HG03159 (cell line): ENCODE measurements around the gene UGT1A3.

ENCODE experiments used
- ATAC-seq: cut with Tn5 transposase; IDR thresholded peaks from one replicate; pipeline ENCODE4 v1.9.1; 2021; ENCODE audit warnings: mild to moderate bottlenecking, moderate library complexity; ENCODE audit not compliant: unreplicated experiment

The UGT1A3 gene

DNA sequence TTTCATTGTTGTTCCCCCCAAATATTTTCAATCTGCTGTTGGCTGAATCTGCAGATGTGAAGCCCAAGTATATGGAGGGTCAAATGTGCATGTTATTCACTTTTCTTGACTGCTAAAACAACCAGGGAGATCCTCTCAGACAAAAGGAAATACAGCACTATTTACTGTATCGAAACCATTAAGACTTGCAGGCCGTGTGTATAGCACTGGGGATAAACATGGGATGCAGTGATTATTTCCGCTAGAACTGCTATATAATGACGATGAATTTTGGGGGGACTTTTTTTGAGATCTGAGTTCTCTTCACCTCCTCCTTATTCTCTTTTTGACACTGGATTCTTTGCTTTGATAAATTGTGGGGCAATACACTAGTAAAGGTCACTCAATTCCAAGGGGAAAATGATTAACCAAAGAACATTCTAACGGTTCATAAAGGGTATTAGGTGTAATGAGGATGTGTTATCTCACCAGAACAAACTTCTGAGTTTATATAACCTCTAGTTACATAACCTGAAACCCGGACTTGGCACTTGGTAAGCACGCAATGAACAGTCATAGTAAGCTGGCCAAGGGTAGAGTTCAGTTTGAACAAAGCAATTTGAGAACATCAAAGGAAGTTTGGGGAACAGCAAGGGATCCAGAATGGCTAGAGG, 27.7 kb downstream of the UGT1A3 start:
- no peak for ATAC-seq

DNA sequence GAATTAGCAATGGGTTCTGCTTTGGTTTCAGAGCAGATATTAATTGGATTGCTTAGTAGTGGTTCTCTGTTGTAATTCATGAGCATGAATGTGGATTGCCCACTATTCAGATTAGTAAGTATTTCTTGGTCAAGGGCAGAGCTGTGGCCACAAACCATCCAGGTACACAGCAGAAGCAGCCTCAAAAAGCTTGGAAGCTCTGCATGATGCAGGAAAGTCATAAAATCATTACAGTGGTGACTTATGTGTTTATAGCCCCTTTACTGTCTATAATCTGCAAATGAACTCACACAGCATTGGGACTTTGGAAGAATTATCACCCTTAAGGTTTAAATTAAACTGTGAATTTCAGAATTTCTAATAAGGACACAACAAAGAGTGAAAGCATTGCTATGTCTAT, 29.3 kb downstream of the UGT1A3 start:
- ATAC-seq: no peak

DNA sequence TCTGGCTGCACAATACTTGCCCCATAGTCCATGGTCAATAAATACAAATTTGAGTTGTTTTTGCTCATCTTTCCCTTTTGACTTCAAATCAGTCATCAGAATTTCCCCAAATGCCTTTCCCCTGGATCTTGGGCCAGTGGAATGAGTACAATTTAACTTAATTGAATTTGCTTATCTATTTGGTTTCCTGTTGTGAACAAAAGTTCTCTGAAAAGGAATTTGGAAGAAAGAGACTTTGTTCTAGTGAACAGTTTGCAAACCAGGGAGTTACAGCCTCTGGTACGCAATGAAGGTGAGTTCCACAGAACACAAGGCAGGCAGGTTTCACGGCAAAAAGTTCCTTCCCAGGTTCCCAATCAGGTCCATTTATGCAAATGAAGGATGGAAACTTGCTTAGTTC, 30.0 kb downstream of the UGT1A3 start:
- no peak for ATAC-seq

DNA sequence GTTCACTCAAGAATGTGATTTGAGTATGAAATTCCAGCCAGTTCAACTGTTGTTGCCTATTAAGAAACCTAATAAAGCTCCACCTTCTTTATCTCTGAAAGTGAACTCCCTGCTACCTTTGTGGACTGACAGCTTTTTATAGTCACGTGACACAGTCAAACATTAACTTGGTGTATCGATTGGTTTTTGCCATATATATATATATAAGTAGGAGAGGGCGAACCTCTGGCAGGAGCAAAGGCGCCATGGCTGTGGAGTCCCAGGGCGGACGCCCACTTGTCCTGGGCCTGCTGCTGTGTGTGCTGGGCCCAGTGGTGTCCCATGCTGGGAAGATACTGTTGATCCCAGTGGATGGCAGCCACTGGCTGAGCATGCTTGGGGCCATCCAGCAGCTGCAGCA, 31.2 kb downstream of the UGT1A3 start, which contains the start of gene UGT1A1:
TSS of gene UGT1A1 (plus strand) at position 228 of the 400 bp plus-strand sequence. CDS start at position 246, 18 bp downstream.
- no peak for ATAC-seq

DNA sequence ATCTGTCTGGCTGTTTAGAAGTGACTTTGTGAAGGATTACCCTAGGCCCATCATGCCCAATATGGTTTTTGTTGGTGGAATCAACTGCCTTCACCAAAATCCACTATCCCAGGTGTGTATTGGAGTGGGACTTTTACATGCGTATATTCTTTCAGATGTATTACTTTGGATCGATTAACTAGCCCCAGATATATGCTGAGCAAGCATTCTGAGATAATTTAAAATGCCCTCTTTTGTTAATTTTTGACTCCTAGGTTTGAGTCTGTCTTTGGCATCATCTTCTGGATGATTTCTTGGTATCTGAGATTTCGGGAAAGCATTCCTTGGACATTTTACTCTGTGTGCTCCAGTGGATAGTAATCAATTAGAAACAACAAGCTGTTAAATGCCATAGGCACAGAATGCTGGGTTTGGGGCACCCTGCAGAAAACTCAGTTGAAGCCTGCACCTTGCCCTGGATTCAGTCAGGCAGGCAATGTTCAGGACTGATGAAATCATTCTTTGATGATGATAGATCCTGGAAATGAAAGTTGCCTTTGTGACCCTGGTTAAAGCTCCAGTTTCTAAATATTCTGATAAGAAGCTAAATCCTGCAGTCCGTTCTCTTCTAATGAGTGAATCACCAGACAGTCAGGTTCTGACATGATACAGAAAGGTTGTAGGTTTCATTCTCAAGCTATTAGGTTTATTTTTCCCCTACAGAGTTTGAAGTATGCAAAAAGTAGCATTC, 32.4 kb downstream of the UGT1A3 start:
- ATAC-seq: no peak

DNA sequence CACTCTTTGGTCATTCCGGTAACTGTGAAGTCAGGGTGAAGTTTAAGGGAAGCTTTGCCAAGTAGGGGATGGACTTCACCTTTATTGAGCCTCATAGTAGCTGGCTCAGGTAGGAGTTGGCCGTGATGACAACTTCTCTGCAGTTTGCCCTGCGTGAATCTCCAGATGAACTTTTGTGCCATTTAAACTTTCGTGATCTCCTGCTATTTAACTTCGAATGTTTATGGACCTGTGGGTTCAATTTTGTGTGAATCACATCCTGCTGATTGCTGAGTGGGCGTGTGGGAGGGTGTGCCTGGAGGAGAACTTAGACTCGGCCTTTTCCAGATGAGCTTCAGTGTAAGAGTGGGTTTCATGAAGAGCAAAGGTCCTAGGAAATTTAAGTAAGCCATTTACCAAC, 35.4 kb downstream of the UGT1A3 start:
- no peak for ATAC-seq

DNA sequence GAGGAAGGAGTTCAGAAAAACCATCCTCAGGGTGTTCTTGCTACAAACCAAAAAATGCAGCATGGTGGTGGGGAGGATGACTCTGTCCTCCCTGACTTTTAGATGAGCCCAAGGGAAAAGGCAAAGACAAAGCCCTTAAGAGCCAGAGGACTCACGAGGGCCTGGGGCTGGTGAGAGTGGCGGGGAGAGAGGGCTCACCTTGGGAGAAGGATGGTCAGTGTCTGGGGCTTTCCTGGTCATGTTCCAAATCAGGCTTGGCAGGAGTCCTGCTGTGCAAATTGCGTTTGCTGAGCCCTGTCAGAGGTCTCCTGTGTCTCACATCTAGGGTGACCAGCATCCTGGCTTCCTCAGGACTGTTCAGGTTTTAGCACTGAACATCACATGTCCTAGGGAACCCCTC, 35.9 kb downstream of the UGT1A3 start:
- ATAC-seq: no peak

DNA sequence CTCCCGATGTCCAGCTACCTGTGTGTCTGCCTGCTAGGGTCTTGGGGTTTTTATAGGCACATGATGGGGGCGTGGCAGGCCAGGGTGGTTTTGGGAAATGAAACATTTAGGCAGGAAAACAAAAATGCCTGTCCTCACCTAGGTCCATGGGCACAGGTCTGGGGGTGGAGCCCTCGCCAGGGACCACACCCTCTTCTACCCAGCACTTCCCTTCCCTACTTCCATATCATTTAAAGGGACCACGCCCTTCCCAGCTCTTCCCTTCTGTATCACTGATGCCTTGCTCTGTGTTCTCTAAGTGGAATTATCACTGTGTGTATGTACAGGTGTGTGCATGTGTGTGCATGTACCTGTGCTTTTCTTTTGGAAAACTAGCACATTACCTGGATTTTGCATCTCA, 37.6 kb downstream of the UGT1A3 start:
- no peak for ATAC-seq

DNA sequence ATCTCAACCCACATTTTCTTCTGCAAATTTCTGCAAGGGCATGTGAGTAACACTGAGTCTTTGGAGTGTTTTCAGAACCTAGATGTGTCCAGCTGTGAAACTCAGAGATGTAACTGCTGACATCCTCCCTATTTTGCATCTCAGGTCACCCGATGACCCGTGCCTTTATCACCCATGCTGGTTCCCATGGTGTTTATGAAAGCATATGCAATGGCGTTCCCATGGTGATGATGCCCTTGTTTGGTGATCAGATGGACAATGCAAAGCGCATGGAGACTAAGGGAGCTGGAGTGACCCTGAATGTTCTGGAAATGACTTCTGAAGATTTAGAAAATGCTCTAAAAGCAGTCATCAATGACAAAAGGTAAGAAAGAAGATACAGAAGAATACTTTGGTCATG, 39.2 kb downstream of the UGT1A3 start:
- no peak for ATAC-seq

DNA sequence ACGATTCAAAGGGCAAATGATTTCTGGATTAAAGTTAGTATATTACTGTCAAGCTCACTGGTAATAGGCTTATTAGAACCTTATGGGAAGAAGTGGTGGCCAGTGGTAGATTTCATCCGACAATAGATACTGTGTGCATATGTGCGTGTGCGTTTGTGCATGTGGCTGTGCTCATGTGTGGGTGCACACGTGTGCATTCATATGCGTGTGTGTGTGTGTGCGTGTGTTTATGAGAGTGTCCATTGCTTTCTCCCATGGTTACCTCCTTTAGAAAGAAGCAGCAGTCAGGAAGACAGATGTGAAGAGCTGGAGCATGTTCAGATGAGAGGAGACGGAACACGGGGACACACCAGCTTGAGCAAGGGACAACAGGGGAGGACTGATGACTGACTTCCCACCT, 40.4 kb downstream of the UGT1A3 start:
- ATAC-seq: no peak

DNA sequence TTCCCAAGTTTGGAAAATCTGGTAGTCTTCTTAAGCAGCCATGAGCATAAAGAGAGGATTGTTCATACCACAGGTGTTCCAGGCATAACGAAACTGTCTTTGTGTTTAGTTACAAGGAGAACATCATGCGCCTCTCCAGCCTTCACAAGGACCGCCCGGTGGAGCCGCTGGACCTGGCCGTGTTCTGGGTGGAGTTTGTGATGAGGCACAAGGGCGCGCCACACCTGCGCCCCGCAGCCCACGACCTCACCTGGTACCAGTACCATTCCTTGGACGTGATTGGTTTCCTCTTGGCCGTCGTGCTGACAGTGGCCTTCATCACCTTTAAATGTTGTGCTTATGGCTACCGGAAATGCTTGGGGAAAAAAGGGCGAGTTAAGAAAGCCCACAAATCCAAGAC, 43.3 kb downstream of the UGT1A3 start:
- no peak for ATAC-seq

DNA sequence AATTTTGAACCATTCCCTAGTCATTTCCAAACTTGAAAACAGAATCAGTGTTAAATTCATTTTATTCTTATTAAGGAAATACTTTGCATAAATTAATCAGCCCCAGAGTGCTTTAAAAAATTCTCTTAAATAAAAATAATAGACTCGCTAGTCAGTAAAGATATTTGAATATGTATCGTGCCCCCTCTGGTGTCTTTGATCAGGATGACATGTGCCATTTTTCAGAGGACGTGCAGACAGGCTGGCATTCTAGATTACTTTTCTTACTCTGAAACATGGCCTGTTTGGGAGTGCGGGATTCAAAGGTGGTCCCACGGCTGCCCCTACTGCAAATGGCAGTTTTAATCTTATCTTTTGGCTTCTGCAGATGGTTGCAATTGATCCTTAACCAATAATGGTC, 43.7 kb downstream of the UGT1A3 start:
- no peak for ATAC-seq

DNA sequence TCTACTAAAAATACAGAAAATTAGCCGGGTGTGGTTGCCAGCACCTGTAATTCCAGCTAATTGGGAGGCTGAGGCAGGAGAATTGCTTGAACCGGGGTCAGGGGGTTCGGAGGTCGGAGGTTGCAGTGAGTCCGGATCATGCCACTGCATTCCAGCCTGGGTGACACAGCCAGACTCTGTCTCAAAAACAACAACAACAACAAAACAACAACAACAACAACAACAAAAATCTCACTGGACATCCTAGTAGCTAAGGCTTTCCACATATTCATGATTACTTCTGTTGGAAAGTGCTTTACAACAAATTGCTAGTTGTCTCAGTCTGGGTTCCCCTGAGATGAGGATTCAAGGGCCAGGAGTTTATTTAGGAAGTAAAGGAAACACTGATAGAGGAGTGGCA, 45.0 kb downstream of the UGT1A3 start:
- ATAC-seq: no peak

DNA sequence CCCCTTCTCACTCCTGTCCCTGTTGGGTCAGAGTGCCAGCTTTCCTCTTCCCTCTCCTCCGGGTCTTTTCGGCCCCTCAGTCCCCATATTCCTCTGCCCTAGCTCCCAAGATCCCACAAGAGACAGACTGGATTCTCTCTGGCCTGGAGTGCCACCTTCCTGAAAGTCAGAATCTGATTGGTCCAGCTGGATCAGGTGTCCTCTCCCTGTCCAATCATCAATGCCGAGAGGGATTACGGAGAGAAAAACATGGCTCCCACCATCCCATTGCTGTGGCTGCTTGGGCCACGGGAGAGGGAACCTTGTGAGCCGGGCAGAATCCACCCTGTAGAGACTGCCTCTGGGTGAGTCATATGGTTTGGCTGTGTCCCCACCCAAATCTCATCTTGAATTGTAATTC, 46.6 kb downstream of the UGT1A3 start:
- ATAC-seq: no peak

DNA sequence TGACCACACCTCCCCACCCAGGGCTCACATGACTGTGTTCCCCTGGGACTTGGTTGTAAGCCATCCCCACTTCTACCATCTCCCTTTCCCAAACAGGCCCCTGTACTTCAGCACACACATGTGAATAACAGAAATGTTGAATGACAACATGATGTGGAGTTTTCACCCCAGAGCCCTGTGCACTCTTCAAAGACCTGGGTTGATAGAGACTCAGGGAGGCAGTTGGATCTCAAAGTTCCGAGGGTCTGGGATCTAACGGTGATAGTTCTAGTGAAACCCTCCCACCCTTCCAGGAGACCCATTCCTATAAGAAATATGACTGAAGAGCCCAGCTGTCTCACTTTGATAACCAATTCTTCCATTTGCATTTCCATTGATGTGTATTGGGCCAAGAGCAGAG, 49.2 kb downstream of the UGT1A3 start, which contains the start of gene MROH2A:
TSS of gene MROH2A (plus strand) at position 301 of the 400 bp plus-strand sequence. CDS start 1,029 bp downstream, outside the sequence.
- no peak for ATAC-seq

DNA sequence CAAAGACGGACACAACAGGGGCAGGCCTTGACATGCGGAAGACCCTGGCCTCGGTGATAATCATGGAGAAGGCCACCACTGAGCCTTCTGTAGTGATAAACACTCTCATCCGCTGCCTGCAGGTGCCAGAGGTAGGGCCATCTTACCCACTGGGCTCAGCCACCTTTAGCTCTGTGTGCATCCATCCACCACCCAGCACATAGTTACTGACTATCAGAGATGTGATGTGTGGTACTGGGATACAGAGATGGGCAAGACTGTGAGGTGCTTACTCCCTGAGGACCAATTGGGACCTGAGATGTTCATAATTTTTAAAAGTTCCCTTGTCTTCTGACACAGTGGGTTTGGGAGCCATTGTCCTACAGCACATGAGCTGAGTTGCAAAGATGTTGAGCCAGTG, 50.9 kb downstream of the UGT1A3 start:
- ATAC-seq: no peak

DNA sequence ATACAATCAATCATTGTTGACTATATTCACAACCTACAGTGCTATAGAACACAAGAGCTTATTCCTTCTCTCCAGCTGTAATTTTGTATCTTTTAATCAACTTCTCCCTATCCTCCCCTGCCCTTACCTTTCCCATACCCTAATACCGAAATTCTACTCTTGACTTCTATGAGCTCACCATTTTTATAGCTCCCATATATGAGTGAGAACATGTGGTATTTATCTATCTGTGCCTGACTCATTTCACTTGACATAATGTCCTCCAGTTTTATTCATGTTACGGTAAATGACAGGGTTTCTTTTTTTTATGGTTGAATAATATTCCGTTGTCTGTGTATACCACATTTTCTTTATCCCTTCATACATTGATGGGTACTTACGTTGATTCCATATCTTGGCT, 51.9 kb downstream of the UGT1A3 start:
- no peak for ATAC-seq

DNA sequence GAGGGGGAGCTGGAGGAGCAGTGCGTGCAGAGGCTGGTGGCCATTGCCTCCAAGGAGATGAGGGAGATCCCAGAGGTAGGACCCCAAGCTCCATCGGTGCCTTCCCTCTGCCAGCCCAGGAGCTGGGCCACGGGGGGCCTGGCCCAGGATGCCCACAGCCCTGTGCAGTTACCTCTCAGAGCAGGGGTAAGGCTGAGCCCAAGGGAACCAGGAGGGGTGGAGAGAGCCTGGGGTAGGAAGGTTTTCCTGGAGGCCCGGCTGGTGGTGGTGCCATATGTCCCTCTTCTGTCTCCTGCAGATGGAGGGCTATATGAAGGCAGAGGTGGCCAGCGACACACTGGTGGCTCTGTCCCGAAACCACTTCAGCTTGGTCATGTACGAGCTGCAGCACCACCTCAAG, 60.7 kb downstream of the UGT1A3 start:
- no peak for ATAC-seq

DNA sequence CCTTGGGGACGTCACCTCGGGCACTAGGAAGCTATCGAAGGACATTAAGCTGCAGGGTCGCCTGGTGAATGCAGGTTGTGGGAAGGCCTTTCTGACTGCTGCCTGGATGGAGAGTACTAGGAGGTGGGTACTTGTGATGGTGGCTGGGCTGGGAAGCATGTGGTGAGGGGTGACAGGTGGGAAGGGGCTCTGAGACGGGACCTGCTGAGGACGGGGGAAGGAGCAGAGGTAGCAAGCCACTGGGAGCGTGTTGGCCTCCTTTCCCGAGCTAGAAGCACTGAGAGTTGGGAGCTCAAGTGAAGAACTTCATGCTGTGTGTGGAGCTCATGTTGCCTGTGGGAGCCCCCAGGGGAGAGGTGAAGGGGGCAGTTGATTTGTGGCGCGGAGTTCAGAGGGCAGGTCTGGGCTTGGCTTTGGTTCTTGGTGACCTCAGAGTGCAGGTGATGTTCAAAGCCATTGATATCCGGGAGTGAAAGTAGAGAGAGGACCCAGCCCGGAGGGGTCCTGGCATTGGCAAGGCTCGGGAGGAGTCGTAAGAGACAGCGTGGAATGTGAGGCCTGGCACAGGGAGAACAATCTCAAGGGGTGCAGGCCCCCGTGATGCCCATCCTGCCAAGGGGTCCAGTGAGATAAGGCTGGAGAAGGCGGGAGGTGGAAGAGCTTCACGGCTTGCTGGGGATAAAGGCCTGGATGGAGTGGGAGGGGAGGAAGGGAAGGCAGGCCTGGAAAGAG, 62.5 kb downstream of the UGT1A3 start:
- no peak for ATAC-seq

DNA sequence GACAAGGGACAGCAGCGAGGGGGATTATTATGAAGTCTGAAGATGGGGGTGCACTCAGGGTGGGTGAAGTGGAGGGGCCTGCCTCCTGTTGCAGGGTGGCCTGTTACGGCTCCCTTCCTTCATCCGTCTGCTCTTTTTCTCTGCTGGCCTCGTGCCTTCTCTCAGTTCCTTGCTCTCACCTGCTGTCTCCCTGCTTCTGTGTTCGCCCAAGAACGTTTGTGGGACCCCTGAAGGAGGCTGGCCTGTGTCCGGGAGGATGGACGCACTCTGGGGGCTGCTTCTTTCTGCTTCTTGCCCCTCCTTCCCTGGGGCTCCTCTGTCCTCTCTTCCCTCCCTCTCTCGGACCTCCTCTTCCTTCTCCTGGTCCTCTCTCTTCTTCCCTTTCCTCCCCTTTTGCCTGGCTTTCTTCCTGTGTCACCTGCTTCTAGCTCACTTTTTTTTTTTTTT, 63.1 kb downstream of the UGT1A3 start:
- no peak for ATAC-seq

DNA sequence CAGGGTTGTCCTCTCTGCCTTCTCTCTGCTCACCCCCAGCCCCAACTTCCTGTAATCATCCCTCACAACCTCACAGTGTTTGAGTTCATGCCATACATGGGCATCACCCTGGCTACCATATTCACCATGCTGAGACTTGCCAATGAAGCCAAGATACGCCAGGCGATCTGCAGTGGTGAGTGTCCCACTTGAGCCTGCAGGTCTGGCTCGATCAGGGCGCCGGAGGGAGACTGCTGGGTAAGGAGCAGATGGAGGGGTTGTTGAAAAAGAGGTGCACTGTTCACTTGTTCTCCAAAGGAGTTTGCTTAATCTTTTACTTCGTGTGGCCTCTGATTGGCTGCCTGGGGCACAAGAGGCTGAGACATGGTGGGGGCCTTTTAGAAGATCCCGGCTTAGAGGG, 63.9 kb downstream of the UGT1A3 start:
- ATAC-seq: no peak
